Cardiac fibroblast (primary cell): ENCODE data around the gene EFNA1.
"Not testable (repeated sequence)": the region's sequence is repeated elsewhere in the genome, so short reads cannot be mapped to it uniquely, and the experiment has no call there.

Source experiments
- DNase-seq, 2 donors: peaks; one replicate each; pipeline versions ENCODE4 v3.0.0 to v3.0.0-alpha.2; 2010; ENCODE audit warnings: low read depth in 2 of 2
- H3K4me3 ChIP-seq, 2 donors: replicated peaks in 1 of 2; 1 replicate in 1 of 2; 2 replicates in 1 of 2; pipeline ENCODE4 v1.5.1; 2011; ENCODE audit warnings: low read depth in 2 of 2, low read length in 2 of 2, mild to moderate bottlenecking in 2 of 2, moderate library complexity in 1 of 2
- TF ChIP-seq, protein P1 (sequence below): IDR thresholded peaks from one replicate; pipeline ENCODE4 v1.5.1; 2011; ENCODE audit warnings: low read depth, mild to moderate bottlenecking, low read length, inconsistent platforms

The EFNA1 gene

GRCh38 chr1:155167166-155168104 lies 39.8 kb downstream of the EFNA1 start:
- H3K4me3 ChIP-seq = no peak overlapping the region
- peak; percentile 88 to 90 for DNase-seq
- TF ChIP-seq, protein P1, sequence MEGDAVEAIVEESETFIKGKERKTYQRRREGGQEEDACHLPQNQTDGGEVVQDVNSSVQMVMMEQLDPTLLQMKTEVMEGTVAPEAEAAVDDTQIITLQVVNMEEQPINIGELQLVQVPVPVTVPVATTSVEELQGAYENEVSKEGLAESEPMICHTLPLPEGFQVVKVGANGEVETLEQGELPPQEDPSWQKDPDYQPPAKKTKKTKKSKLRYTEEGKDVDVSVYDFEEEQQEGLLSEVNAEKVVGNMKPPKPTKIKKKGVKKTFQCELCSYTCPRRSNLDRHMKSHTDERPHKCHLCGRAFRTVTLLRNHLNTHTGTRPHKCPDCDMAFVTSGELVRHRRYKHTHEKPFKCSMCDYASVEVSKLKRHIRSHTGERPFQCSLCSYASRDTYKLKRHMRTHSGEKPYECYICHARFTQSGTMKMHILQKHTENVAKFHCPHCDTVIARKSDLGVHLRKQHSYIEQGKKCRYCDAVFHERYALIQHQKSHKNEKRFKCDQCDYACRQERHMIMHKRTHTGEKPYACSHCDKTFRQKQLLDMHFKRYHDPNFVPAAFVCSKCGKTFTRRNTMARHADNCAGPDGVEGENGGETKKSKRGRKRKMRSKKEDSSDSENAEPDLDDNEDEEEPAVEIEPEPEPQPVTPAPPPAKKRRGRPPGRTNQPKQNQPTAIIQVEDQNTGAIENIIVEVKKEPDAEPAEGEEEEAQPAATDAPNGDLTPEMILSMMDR = peak; percentile 91

GRCh38 chr1:155168105-155168445 lies 40.4 kb downstream of the EFNA1 start:
- DNase-seq, H3K4me3 ChIP-seq: not testable (repeated sequence)

DNA sequence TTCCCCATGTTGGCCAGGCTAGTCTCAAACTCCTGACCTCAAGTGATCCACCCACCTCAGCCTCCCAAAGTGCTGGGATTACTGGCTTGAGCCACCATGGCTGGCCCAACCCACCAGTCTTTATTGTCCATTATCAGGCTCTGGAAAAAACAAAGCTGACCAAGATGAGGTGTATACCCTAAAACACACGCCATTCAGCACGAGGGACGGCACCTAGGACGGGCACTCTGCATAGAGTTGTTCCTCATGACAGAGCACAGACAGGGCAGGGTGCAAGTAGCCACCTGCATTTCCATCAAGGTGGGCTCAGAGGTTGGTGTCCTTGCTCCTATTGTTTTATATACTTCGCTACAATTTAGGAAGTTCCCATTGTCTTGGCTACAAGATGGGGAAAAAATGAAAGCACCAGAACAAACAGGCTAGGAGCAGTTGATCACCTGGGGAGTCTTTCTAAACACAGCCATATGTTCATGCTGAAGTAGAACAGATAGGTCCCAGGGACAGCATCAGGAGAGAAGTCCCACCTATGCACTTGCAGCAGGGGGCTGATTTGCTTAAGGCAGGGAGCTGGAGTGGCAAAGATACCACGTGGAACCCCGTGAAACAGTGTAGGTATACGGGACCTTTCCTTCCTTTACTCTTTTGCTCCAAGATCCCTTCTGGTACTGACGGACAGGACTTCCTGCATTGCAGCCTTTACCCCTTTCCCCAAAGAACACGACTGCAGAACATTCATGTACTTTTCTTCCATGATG lies 41.0 kb downstream of the EFNA1 start:
- no peak for DNase-seq
- TF ChIP-seq, protein P1 = no peak
- no peak overlapping the region for H3K4me3 ChIP-seq

DNA sequence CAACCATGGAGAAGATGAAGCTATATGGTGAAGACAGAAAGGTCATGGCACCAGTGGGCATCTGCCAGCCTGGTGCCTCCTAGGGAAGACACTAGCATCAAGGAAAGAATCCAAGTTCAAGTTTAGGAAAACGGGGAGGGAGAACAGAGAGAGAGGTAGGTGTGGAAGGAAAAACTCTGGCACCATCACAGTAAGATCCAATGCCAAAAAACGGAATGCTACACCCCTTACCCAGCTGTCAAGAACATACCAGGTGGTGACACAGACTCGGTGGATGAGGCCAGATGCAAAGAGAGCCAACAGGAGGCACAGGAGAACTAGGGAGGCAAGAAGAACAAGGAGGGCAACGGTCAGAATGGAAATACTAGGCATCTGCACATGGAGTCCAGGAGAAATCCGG lies 41.9 kb downstream of the EFNA1 start:
- DNase-seq = no peak
- TF ChIP-seq, protein P1 = no peak
- H3K4me3 ChIP-seq = no peak overlapping the region

- TF ChIP-seq, protein P1 = no peak
- no peak for DNase-seq
- H3K4me3 ChIP-seq = no peak overlapping the region
Observed at GRCh38 chr1:155170101-155170785, 42.6 kb downstream of the EFNA1 start.

DNA sequence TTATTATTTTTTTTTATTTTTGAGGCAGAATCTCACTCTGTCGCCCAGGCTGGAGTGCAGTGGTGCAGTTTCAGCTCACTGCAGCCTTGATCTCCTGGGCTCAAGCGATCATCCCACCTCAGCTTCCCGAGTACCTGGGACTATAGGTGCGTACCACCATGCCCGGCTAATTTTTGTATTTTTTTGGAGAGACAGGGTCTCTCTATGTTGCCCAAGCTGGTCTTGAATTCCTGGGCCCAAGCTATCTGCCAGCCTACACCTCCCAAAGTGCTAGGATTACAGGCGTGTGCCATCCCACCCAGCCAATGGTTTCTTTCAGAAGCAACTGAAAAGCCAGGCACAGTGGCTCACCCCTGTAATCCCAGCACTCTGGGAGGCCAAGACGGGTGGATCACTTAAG lies 43.1 kb downstream of the EFNA1 start:
- TF ChIP-seq, protein P1 = no peak
- no peak for DNase-seq
- no peak overlapping the region for H3K4me3 ChIP-seq
